Measurements from ENCODE around the gene GYPB.
"Not testable (repeated sequence)": the region's sequence is repeated elsewhere in the genome, so short reads cannot be mapped to it uniquely, and the experiment has no call there.

The GYPB gene

GRCh38 chr4:144031369-144031768 is 12.2 kb upstream of the GYPB start:
- not testable (repeated sequence) for H3K9me3 ChIP-seq (ENCODE audit: control insufficient read depth in 2 of 2, low read length in 2 of 2); H3K36me3 ChIP-seq (ENCODE audit: control insufficient read depth in 2 of 2, insufficient read depth in 2 of 2, low read length in 2 of 2); H3K4me1 ChIP-seq (ENCODE audit: control insufficient read depth, insufficient read depth, low read length); H3K27ac ChIP-seq (ENCODE audit: low read length); H3K4me3 ChIP-seq (ENCODE audit: low read length in 2 of 2); H3K27me3 ChIP-seq (ENCODE audit: control insufficient read depth in 1 of 2, insufficient read depth in 2 of 2, low read length in 2 of 2); H3K9ac ChIP-seq (ENCODE audit: low read length in 2 of 2)

DNA sequence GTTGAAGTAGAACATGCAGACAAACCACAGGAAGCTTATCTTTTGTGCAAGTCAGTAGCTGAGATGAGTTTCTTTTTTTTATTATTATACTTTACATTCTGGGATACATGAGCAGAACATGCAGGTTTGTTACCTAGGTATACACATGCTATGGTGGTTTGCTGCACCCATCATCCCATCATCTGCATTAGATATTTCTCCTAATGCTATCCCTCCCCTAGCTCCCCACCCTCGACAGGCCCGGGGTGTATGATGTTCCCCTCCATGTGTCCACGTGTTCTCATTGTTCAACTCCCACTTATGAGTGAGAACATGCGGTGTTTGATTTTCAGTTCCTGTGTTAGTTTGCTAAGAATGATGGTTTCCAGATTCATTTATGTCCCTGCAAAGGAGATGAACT is 11.5 kb upstream of the GYPB start:
- H3K4me3 ChIP-seq (ENCODE audit: low read length in 2 of 2); H3K4me1 ChIP-seq (ENCODE audit: control insufficient read depth, insufficient read depth, low read length); H3K9me3 ChIP-seq (ENCODE audit: control insufficient read depth in 2 of 2, low read length in 2 of 2); H3K9ac ChIP-seq (ENCODE audit: low read length in 2 of 2); H3K27me3 ChIP-seq (ENCODE audit: control insufficient read depth in 1 of 2, insufficient read depth in 2 of 2, low read length in 2 of 2); H3K36me3 ChIP-seq (ENCODE audit: control insufficient read depth in 2 of 2, insufficient read depth in 2 of 2, low read length in 2 of 2); H3K27ac ChIP-seq (ENCODE audit: low read length): not testable (repeated sequence)

DNA sequence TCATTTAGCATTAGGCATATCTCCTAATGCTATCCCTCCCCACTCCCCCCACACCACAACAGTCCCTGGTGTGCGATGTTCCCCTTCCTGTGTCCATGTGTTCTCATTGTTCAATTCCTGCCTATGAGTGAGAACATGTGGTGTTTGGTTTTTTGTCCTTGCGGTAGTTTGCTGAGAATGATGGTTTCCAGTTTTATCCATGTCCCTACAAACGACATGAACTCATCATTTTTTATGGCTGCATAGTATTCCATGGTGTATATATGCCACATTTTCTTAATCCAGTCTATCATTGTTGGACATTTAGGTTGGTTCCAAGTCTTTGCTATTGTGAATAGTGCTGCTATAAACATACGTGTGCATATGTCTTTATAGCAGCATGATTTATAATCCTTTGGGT is 7.5 kb upstream of the GYPB start:
- H3K4me1 ChIP-seq (ENCODE audit: control insufficient read depth, insufficient read depth, low read length); H3K27ac ChIP-seq (ENCODE audit: low read length); H3K27me3 ChIP-seq (ENCODE audit: control insufficient read depth in 1 of 2, insufficient read depth in 2 of 2, low read length in 2 of 2); H3K4me3 ChIP-seq (ENCODE audit: low read length in 2 of 2); H3K36me3 ChIP-seq (ENCODE audit: control insufficient read depth in 2 of 2, insufficient read depth in 2 of 2, low read length in 2 of 2); H3K9ac ChIP-seq (ENCODE audit: low read length in 2 of 2); H3K9me3 ChIP-seq (ENCODE audit: control insufficient read depth in 2 of 2, low read length in 2 of 2): not testable (repeated sequence)

- not testable (repeated sequence) for H3K9ac ChIP-seq (ENCODE audit: low read length in 2 of 2); H3K9me3 ChIP-seq (ENCODE audit: control insufficient read depth in 2 of 2, low read length in 2 of 2); H3K36me3 ChIP-seq (ENCODE audit: control insufficient read depth in 2 of 2, insufficient read depth in 2 of 2, low read length in 2 of 2); H3K27me3 ChIP-seq (ENCODE audit: control insufficient read depth in 1 of 2, insufficient read depth in 2 of 2, low read length in 2 of 2); H3K4me1 ChIP-seq (ENCODE audit: control insufficient read depth, insufficient read depth, low read length); H3K27ac ChIP-seq (ENCODE audit: low read length); H3K4me3 ChIP-seq (ENCODE audit: low read length in 2 of 2)
Observed at GRCh38 chr4:144024399-144025053, 5.3 kb upstream of the GYPB start.

DNA sequence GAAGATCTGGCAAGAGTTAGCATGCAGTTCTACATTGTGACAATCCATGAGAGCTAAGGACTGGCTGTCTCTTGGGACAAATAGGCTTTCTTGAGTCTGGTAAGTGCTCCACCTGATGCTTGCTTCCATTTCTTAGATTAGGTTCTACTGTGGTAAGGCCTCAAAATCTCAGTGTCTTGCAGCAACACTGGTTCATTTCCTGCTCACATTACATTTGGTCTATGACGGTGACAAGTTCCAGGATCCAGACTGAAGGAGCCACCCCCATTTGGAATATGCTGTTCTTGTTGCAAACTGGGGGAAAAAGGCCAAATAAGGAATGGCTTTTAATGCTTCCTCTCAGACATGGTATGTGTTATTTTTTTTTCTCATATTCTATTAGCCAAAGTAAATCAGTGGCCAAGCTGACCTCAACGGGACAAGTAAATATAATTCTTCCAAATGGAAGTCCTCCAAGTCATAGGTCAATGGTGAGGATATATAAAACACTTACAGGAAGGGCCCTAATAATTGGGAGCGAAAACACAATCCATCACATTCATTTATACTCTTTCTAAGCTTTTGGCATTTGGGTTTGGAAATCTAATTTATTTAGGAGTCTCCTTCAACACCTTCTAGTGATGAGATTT is 3.7 kb upstream of the GYPB start:
- H3K4me3 ChIP-seq (ENCODE audit: low read length in 2 of 2); H3K27ac ChIP-seq (ENCODE audit: low read length); H3K9me3 ChIP-seq (ENCODE audit: control insufficient read depth in 2 of 2, low read length in 2 of 2); H3K4me1 ChIP-seq (ENCODE audit: control insufficient read depth, insufficient read depth, low read length); H3K27me3 ChIP-seq (ENCODE audit: control insufficient read depth in 1 of 2, insufficient read depth in 2 of 2, low read length in 2 of 2); H3K9ac ChIP-seq (ENCODE audit: low read length in 2 of 2); H3K36me3 ChIP-seq (ENCODE audit: control insufficient read depth in 2 of 2, insufficient read depth in 2 of 2, low read length in 2 of 2): not testable (repeated sequence)

GRCh38 chr4:144021336-144021990 is 2.3 kb upstream of the GYPB start:
- not testable (repeated sequence) for H3K4me3 ChIP-seq (ENCODE audit: low read length in 2 of 2); H3K27me3 ChIP-seq (ENCODE audit: control insufficient read depth in 1 of 2, insufficient read depth in 2 of 2, low read length in 2 of 2)

DNA sequence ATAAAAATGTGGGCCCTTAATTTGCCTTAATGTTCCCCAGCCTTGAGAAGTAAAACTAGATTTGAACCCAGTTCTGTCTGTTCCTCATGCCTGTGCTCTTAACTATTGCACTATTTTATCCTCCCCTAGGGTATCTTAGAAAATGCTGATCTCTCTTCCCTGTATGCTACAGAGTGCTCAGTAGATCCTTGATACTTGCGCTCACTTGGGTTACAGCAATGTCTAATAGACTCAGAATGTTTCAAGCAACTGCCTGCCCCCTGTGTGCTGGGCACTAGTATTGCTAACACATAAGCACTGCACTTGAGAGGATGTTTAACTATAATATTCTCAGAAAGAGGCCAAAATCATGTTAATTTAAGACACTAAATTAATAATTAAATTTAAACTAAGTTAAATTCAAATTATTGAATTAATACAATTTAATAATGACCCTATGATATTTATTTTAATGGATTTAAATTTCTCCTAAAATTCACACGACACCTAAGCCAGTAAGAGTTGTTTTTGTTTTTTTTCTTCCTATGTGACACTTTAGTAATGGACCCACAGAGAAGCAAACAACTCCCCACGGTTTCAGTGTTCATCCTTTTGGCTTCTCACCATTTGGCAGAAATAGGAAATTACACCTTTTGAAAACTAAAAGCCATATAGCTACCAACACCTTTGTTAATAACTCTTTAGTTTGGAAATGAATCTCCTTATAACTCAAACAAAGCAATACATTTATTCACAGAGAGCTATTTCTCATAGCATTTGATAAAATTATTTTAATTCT is 768 bp downstream of the GYPB start:
- H3K27ac ChIP-seq (ENCODE audit: low read length); H3K4me1 ChIP-seq (ENCODE audit: control insufficient read depth, insufficient read depth, low read length); H3K9me3 ChIP-seq (ENCODE audit: control insufficient read depth in 2 of 2, low read length in 2 of 2); H3K9ac ChIP-seq (ENCODE audit: low read length in 2 of 2); H3K27me3 ChIP-seq (ENCODE audit: control insufficient read depth in 1 of 2, insufficient read depth in 2 of 2, low read length in 2 of 2); H3K36me3 ChIP-seq (ENCODE audit: control insufficient read depth in 2 of 2, insufficient read depth in 2 of 2, low read length in 2 of 2); H3K4me3 ChIP-seq (ENCODE audit: low read length in 2 of 2): not testable (repeated sequence)

More at GRCh38 chr4:144021336-144021990, 2.3 kb upstream of the GYPB start:
- not testable (repeated sequence) for H3K27ac ChIP-seq (ENCODE audit: low read length); H3K36me3 ChIP-seq (ENCODE audit: control insufficient read depth in 2 of 2, insufficient read depth in 2 of 2, low read length in 2 of 2); H3K9me3 ChIP-seq (ENCODE audit: control insufficient read depth in 2 of 2, low read length in 2 of 2); H3K4me1 ChIP-seq (ENCODE audit: control insufficient read depth, insufficient read depth, low read length); H3K9ac ChIP-seq (ENCODE audit: low read length in 2 of 2)

DNA sequence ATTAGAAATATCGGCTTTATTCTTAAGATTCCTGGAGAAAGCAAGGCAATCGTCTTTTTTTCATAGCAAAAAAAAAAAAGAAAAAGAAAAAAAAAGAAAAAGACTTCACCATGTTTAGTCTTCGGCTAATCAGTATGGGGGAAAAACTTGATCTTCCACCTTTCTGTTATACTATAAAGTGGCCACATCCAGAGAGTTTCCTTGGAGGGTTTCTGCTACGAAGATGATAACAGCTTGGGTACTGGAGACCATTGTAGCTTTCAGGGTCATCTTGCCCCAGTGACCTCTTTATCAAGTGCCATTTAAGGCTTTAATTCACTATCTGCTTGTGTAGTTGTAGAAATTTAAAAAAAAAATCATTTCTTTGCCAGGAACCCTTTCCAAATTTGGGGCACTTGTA is 1.9 kb downstream of the GYPB start:
- not testable (repeated sequence) for H3K9ac ChIP-seq (ENCODE audit: low read length in 2 of 2); H3K27me3 ChIP-seq (ENCODE audit: control insufficient read depth in 1 of 2, insufficient read depth in 2 of 2, low read length in 2 of 2); H3K27ac ChIP-seq (ENCODE audit: low read length)

DNA sequence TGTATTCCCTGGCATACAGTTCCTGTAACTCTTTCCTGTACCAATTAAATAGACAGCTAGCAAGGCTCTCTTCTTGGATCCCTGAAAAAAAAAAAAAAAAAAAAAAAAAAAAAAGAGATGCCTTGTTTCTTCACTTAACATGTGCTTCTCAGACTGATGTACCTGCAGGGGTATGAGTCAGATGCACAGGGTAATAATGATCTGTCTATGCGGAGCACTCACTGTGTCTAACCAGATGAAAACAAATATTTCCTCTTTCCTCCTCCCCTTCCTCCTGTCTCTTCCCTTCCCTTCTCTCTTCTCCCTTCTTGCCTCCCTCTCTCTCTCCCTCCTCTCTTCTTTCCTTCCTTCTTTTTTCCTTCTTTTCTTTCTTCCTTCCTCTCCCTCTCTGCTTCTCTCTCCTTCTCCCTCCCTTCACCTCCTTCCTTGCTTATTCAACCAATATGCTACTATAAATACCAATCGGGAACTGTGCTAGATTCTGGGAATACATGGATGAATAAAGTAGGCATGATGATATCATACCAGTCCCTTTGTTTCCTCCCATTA is 3.0 kb downstream of the GYPB start:
- not testable (repeated sequence) for H3K36me3 ChIP-seq (ENCODE audit: control insufficient read depth in 2 of 2, insufficient read depth in 2 of 2, low read length in 2 of 2); H3K9me3 ChIP-seq (ENCODE audit: control insufficient read depth in 2 of 2, low read length in 2 of 2); H3K9ac ChIP-seq (ENCODE audit: low read length in 2 of 2); H3K4me3 ChIP-seq (ENCODE audit: low read length in 2 of 2); H3K4me1 ChIP-seq (ENCODE audit: control insufficient read depth, insufficient read depth, low read length); H3K27me3 ChIP-seq (ENCODE audit: control insufficient read depth in 1 of 2, insufficient read depth in 2 of 2, low read length in 2 of 2); H3K27ac ChIP-seq (ENCODE audit: low read length)

More for the DNA sequence above, 1.9 kb downstream of the GYPB start:
- H3K36me3 ChIP-seq (ENCODE audit: control insufficient read depth in 2 of 2, insufficient read depth in 2 of 2, low read length in 2 of 2); H3K9me3 ChIP-seq (ENCODE audit: control insufficient read depth in 2 of 2, low read length in 2 of 2); H3K4me3 ChIP-seq (ENCODE audit: low read length in 2 of 2); H3K4me1 ChIP-seq (ENCODE audit: control insufficient read depth, insufficient read depth, low read length): not testable (repeated sequence)

DNA sequence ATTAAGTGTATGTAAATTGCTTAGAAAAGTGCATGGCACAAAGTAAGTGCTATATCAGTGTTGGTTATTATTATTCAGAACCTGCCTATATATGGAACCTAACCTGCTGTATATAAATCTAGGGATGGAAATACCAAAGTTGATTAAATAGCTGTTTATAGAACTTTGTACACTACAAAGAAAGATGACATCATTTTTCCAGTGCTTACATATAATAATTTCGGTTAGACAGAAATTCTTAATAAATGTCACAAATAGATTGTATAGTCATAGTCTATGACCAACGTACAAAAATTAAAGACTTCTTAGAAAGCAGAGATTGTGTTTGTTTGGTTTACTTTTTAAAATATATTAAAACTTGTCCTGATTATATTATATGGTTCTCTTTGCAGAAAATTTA is 4.4 kb downstream of the GYPB start:
- H3K27me3 ChIP-seq (ENCODE audit: control insufficient read depth in 1 of 2, insufficient read depth in 2 of 2, low read length in 2 of 2): no peaks in the 10 kb centered on the region

More for the DNA sequence above, 4.4 kb downstream of the GYPB start:
- no peaks in the 10 kb centered on the region for H3K4me1 ChIP-seq (ENCODE audit: control insufficient read depth, insufficient read depth, low read length)
- H3K9ac ChIP-seq (ENCODE audit: low read length in 2 of 2): no peak overlapping the region
- H3K9me3 ChIP-seq (ENCODE audit: control insufficient read depth in 2 of 2, low read length in 2 of 2): no peaks in the 10 kb centered on the region
- H3K4me3 ChIP-seq (ENCODE audit: low read length in 2 of 2): no peak overlapping the region
- H3K36me3 ChIP-seq (ENCODE audit: control insufficient read depth in 2 of 2, insufficient read depth in 2 of 2, low read length in 2 of 2): no peaks in the 10 kb centered on the region
- no peak overlapping the region for H3K27ac ChIP-seq (ENCODE audit: low read length)

All from stomach smooth muscle (tissue), 2 donors.